Mesenchymal stem cell (in vitro differentiated cells and primary cell): ENCODE measurements around the gene SFXN5.

Experiments used
- DNase-seq: peaks from one replicate; pipeline ENCODE4 v3.0.0-alpha.2; 2013
- H2AFZ ChIP-seq: one replicate; pipeline ENCODE4 v1.6.1; 2013; ENCODE audit warnings: low read depth, mild to moderate bottlenecking, control low read depth, inconsistent platforms, low read length, moderate library complexity
- H2AK5ac ChIP-seq: 2 replicates; pipeline ENCODE4 v1.6.1; 2013; ENCODE audit warnings: low read length, moderate library complexity, mild to moderate bottlenecking, inconsistent platforms; ENCODE audit not compliant: severe bottlenecking
- H2BK120ac ChIP-seq: one replicate; pipeline ENCODE4 v1.6.1; 2013; ENCODE audit warnings: low read depth, mild to moderate bottlenecking, inconsistent platforms, low read length, moderate library complexity
- H2BK12ac ChIP-seq, 2 experiments: one replicate each; pipeline ENCODE4 v1.6.1; 2013; ENCODE audit warnings: inconsistent platforms in 2 of 2, low read length in 2 of 2, mild to moderate bottlenecking in 2 of 2, moderate library complexity in 2 of 2, control low read depth in 1 of 2
- H2BK15ac ChIP-seq: one replicate; pipeline ENCODE4 v1.6.1; 2013; ENCODE audit warnings: mild to moderate bottlenecking, low read depth, inconsistent platforms; ENCODE audit not compliant: poor library complexity, severe bottlenecking
- H2BK5ac ChIP-seq: 2 replicates; pipeline ENCODE4 v1.6.1; 2013; ENCODE audit warnings: low read depth, mild to moderate bottlenecking, low read length, control low read depth, inconsistent platforms; ENCODE audit not compliant: poor library complexity, severe bottlenecking
- H3K14ac ChIP-seq, 2 experiments: one replicate each; pipeline ENCODE4 v1.6.1; 2013; ENCODE audit warnings: inconsistent platforms in 2 of 2, low read length in 2 of 2, control low read depth in 1 of 2, mild to moderate bottlenecking in 1 of 2, moderate library complexity in 1 of 2
- H3K18ac ChIP-seq, 2 experiments: one replicate each; pipeline ENCODE4 v1.6.1; 2013; ENCODE audit warnings: inconsistent platforms in 2 of 2, low read length in 2 of 2, control low read depth in 1 of 2, low read depth in 1 of 2, mild to moderate bottlenecking in 1 of 2
- H3K23ac ChIP-seq, 2 experiments: one replicate each; pipeline ENCODE4 v1.6.1; 2013; ENCODE audit warnings: inconsistent platforms in 2 of 2, low read length in 2 of 2, mild to moderate bottlenecking in 2 of 2, moderate library complexity in 2 of 2, control low read depth in 1 of 2
- H3K27ac ChIP-seq: 2 replicates; pipeline ENCODE4 v1.5.1; 2013; ENCODE audit warnings: mild to moderate bottlenecking, moderate library complexity, low read length, control low read depth, inconsistent platforms; ENCODE audit not compliant: poor library complexity, severe bottlenecking
- H3K27me3 ChIP-seq, 2 experiments: 2 replicates each; pipeline versions ENCODE4 v1.6.1 to v1.7.0; 2013; ENCODE audit warnings: low read length in 2 of 2, mild to moderate bottlenecking in 2 of 2, moderate library complexity in 2 of 2, control low read depth in 1 of 2, inconsistent platforms in 1 of 2; ENCODE audit not compliant: control insufficient read depth in 1 of 2, insufficient read depth in 1 of 2
- H3K36me3 ChIP-seq, 2 experiments: 2 replicates each; pipeline versions ENCODE4 v1.6.1 to v1.7.0; 2013; ENCODE audit warnings: low read length in 2 of 2, control low read depth in 1 of 2, inconsistent platforms in 1 of 2, low read depth in 1 of 2, mild to moderate bottlenecking in 1 of 2; ENCODE audit not compliant: insufficient read depth in 2 of 2, control insufficient read depth in 1 of 2
- H3K4ac ChIP-seq, 2 experiments: one replicate each; pipeline ENCODE4 v1.6.1; 2013; ENCODE audit warnings: inconsistent platforms in 2 of 2, low read length in 2 of 2, mild to moderate bottlenecking in 2 of 2, moderate library complexity in 2 of 2, control low read depth in 1 of 2, low read depth in 1 of 2
- H3K4me1 ChIP-seq: 2 replicates; pipeline ENCODE4 v1.6.1; 2013; ENCODE audit warnings: low read depth, low read length, control low read depth; ENCODE audit not compliant: control insufficient read depth, insufficient read depth
- H3K4me2 ChIP-seq: 2 replicates; pipeline ENCODE4 v1.6.1; 2013; ENCODE audit warnings: low read length, mild to moderate bottlenecking, inconsistent platforms; ENCODE audit not compliant: poor library complexity, severe bottlenecking
- H3K4me3 ChIP-seq, 2 experiments: 2 replicates each; pipeline versions ENCODE4 v1.5.1 to v1.7.0; 2013; ENCODE audit warnings: low read length in 2 of 2, mild to moderate bottlenecking in 2 of 2, control low read depth in 1 of 2, low read depth in 1 of 2; ENCODE audit not compliant: insufficient read depth in 1 of 2
- H3K79me1 ChIP-seq: replicated peaks from 2 replicates; pipeline ENCODE4 v1.6.1; 2013; ENCODE audit warnings: mild to moderate bottlenecking, control low read depth, low read length, inconsistent platforms; ENCODE audit not compliant: poor library complexity, severe bottlenecking
- H3K9ac ChIP-seq: 2 replicates; pipeline ENCODE4 v1.7.0; 2013; ENCODE audit warnings: mild to moderate bottlenecking, low read length, moderate library complexity
- H3K9me3 ChIP-seq: 2 replicates; pipeline ENCODE4 v1.7.0; 2013; ENCODE audit warnings: mild to moderate bottlenecking, low read length; ENCODE audit not compliant: control insufficient read depth
- H4K8ac ChIP-seq: one replicate; pipeline ENCODE4 v1.6.1; 2013; ENCODE audit warnings: inconsistent platforms, mild to moderate bottlenecking, low read length, moderate library complexity
- H4K91ac ChIP-seq: one replicate; pipeline ENCODE4 v1.6.1; 2013; ENCODE audit warnings: mild to moderate bottlenecking, low read length, inconsistent platforms
- WGBS: methylation state at CpG from one replicate; pipeline ENCODE4 v1.1.7; 2013; ENCODE audit warnings: mixed read lengths; 5-methylcytosine and 5-hydroxymethylcytosine counted together

The SFXN5 gene

GRCh38 chr2:73112026-73112912 lies 40.8 kb upstream of the SFXN5 start:
- no peak overlapping the region for H2BK120ac ChIP-seq
- peak; percentile 62 for DNase-seq
- H3K9ac ChIP-seq, result peak overlapping the region; percentile 94
- H3K36me3 ChIP-seq, result peaks cover 0 to 5% of the 10 kb centered on the region in 2 experiments
- H4K91ac ChIP-seq, result peak overlapping the region; percentile 92
- peak overlapping the region; percentile 90 for H3K27ac ChIP-seq
- peak overlapping the region; percentile 93 to 95 for H3K4me3 ChIP-seq
- H3K27me3 ChIP-seq, result no peaks in the 10 kb centered on the region
- H3K23ac ChIP-seq, result peak overlapping the region; percentile 1 to 96
- H2AFZ ChIP-seq, result peak overlapping the region; percentile 63
- H3K79me1 ChIP-seq, result peaks cover 4% of the 10 kb centered on the region
- peak overlapping the region; percentile 84 for H3K4me2 ChIP-seq
- H3K18ac ChIP-seq, result peak overlapping the region; percentile 93 to 97
- H3K9me3 ChIP-seq, result no peaks in the 10 kb centered on the region
- peak overlapping the region in 1 of 2 experiments; percentile 96 for H3K14ac ChIP-seq
- peak overlapping the region; percentile 85 to 97 for H3K4ac ChIP-seq
- H2BK5ac ChIP-seq, result peak overlapping the region; percentile 61
- H2BK15ac ChIP-seq, result peak overlapping the region; percentile 48
- peak overlapping the region; percentile 94 for H4K8ac ChIP-seq
- H2BK12ac ChIP-seq, result peak overlapping the region in 1 of 2 experiments; percentile 32
- H2AK5ac ChIP-seq, result no peak overlapping the region
- WGBS, result under 1% methylated on average over 52 of the region's 88 CpGs
- peaks cover 21% of the 10 kb centered on the region for H3K4me1 ChIP-seq

GRCh38 chr2:73111073-73112025 lies 39.8 kb upstream of the SFXN5 start:
- Histone ChIP-seq H3K27me3 (no peaks in the 10 kb centered on the region), H3K79me1 (peaks cover 5% of the 10 kb centered on the region), H3K23ac (no peak overlapping the region), H3K4ac (peak overlapping the region in 1 of 2 experiments; percentile 17), H3K4me2 (peak overlapping the region; percentile 84), H3K9me3 (no peaks in the 10 kb centered on the region), H3K27ac (peak overlapping the region; percentile 90), H2BK120ac (no peak overlapping the region), H4K8ac (no peak overlapping the region), H4K91ac (no peak overlapping the region), H3K36me3 (peaks cover 0 to 10% of the 10 kb centered on the region in 2 experiments), H2BK12ac (peak overlapping the region in 1 of 2 experiments; percentile 12), H2BK5ac (no peak overlapping the region), H3K4me1 (peaks cover 28% of the 10 kb centered on the region), H3K18ac (peak overlapping the region in 1 of 2 experiments; percentile 97), H3K14ac (peak overlapping the region in 1 of 2 experiments; percentile 88), H3K4me3 (peak overlapping the region; percentile 93 to 95), H3K9ac (peak overlapping the region; percentile 94), H2BK15ac (no peak overlapping the region), H2AK5ac (no peak overlapping the region), H2AFZ (no peak overlapping the region)
- peak; percentile 70 for DNase-seq
- 11% methylated on average over 16 of the region's 16 CpGs for WGBS

- Histone ChIP-seq H4K8ac (no peak overlapping the region), H2BK15ac (no peak overlapping the region)
- WGBS, result 89% methylated on average over 2 of the region's 4 CpGs
Observed at GRCh38 chr2:73110168-73111072, 38.9 kb upstream of the SFXN5 start.

More at GRCh38 chr2:73110168-73111072, 38.9 kb upstream of the SFXN5 start:
- H4K91ac ChIP-seq, result no peak overlapping the region
- DNase-seq, result peak; percentile 21
- H3K4me1 ChIP-seq, result peaks cover 36% of the 10 kb centered on the region
- H3K4ac ChIP-seq, result no peak overlapping the region
- peaks cover 0 to 18% of the 10 kb centered on the region in 2 experiments for H3K36me3 ChIP-seq
- peak overlapping the region; percentile 90 for H3K27ac ChIP-seq
- no peak overlapping the region for H3K23ac ChIP-seq
- peak overlapping the region; percentile 94 for H3K9ac ChIP-seq
- H2BK5ac ChIP-seq, result no peak overlapping the region
- peak overlapping the region; percentile 93 to 95 for H3K4me3 ChIP-seq
- H3K79me1 ChIP-seq, result peaks cover 8% of the 10 kb centered on the region
- no peaks in the 10 kb centered on the region for H3K9me3 ChIP-seq
- H2BK12ac ChIP-seq, result no peak overlapping the region
- H2AK5ac ChIP-seq, result peak overlapping the region; percentile 11
- H3K4me2 ChIP-seq, result peak overlapping the region; percentile 84
- H3K14ac ChIP-seq, result peak overlapping the region in 1 of 2 experiments; percentile 88
- H3K27me3 ChIP-seq, result no peaks in the 10 kb centered on the region
- no peak overlapping the region for H2BK120ac ChIP-seq
- H2AFZ ChIP-seq, result no peak overlapping the region
- H3K18ac ChIP-seq, result peak overlapping the region in 1 of 2 experiments; percentile 41
